ENCODE data around the gene ALK.

ALK gene

GRCh38 chr2:29157131-29157530 is 764.3 kb downstream of the ALK start:
- no peak for DNase-seq (ENCODE audit: low spot score)
- no peak for TF ChIP-seq CTCF (IDR thresholded peaks at IDR 0.05; ENCODE audit: extremely low read depth, missing control alignments)

- DNase-seq (ENCODE audit: low spot score): no peak
- no peak for TF ChIP-seq CTCF (IDR thresholded peaks at IDR 0.05; ENCODE audit: extremely low read depth, missing control alignments)
Observed at GRCh38 chr2:29155578-29155977, 765.8 kb downstream of the ALK start.

GRCh38 chr2:29154610-29155009 is 766.8 kb downstream of the ALK start:
- no peak for DNase-seq (ENCODE audit: low spot score)
- no peak for TF ChIP-seq CTCF (IDR thresholded peaks at IDR 0.05; ENCODE audit: extremely low read depth, missing control alignments)

GRCh38 chr2:29147963-29148362 is 773.4 kb downstream of the ALK start:
- no peak for DNase-seq (ENCODE audit: low spot score)
- no peak for TF ChIP-seq CTCF (IDR thresholded peaks at IDR 0.05; ENCODE audit: extremely low read depth, missing control alignments)

- no peak for DNase-seq (ENCODE audit: low spot score)
- TF ChIP-seq CTCF (IDR thresholded peaks at IDR 0.05; ENCODE audit: extremely low read depth, missing control alignments): no peak
Observed at GRCh38 chr2:29146197-29146596, 775.2 kb downstream of the ALK start.

GRCh38 chr2:29143657-29144056 is 777.7 kb downstream of the ALK start:
- no peak for TF ChIP-seq CTCF (IDR thresholded peaks at IDR 0.05; ENCODE audit: extremely low read depth, missing control alignments)
- no peak for DNase-seq (ENCODE audit: low spot score)

All from GM20000 (cell line).